PC-9 (cell line): ENCODE measurements around the gene GNG3. TPM values are rescaled to one million over a fixed set of nuclear protein-coding genes. Genes with fewer than 3 reads are reported as not detected.
A peak's percentile ranks its signal among the peaks of the same experiment; 100 is the strongest.

Experiments used
- BruUV-seq: library from RNA; stranded (reverse); fragments of 400-500 nt; replicated peaks from 2 replicates; lab custom pipeline; 2021; lab: Mats Ljungman, UMichigan
- CTCF ChIA-PET: fragments of 300-600 bp; sonication (Branson Sonifier 250); formaldehyde crosslinking; loops from one replicate; lab custom pipeline; 2022; ENCODE audit warnings: antibody characterized with exemption; lab: Charles Lee
- POLR2A ChIA-PET: fragments of 300-600 bp; sonication (Branson Sonifier 250); formaldehyde crosslinking; loops from one replicate; lab custom pipeline; 2022; ENCODE audit warnings: antibody characterized with exemption; ENCODE audit not compliant: unreplicated experiment; lab: Charles Lee
- DNase-seq, 2 experiments: peaks; one replicate each; pipeline versions ENCODE4 v3.0.0 to v3.0.0-alpha.2; 2015 to 2022; ENCODE audit warnings: mixed read lengths in 1 of 2
- H2AFZ ChIP-seq: fragments of 200-600 bp; sonication (generic); 2 replicates; pipeline ENCODE4 v1.8.1; 2017; ENCODE audit warnings: antibody characterized with exemption
- H3F3A ChIP-seq: fragments of 200-600 bp; sonication (generic); 2 replicates; pipeline ENCODE4 v1.8.1; 2017; ENCODE audit warnings: antibody characterized with exemption, mild to moderate bottlenecking, low read depth; ENCODE audit not compliant: insufficient read depth
- H3K27ac ChIP-seq: fragments of 200-600 bp; sonication (generic); 2 replicates; pipeline ENCODE4 v1.6.1; 2016; ENCODE audit warnings: mixed run types
- H3K27me3 ChIP-seq: fragments of 200-600 bp; sonication (generic); 2 replicates; pipeline ENCODE4 v1.6.1; 2016; ENCODE audit warnings: low read depth, mixed run types; ENCODE audit not compliant: insufficient read depth
- H3K36me3 ChIP-seq: fragments of 200-600 bp; sonication (generic); 2 replicates; pipeline ENCODE4 v1.6.1; 2016; ENCODE audit warnings: low read depth, mixed run types
- H3K4me1 ChIP-seq: fragments of 200-600 bp; sonication (generic); replicated peaks from 2 replicates; pipeline ENCODE4 v1.6.1; 2016; ENCODE audit warnings: mixed run types; ENCODE audit not compliant: insufficient read depth
- H3K4me2 ChIP-seq: fragments of 200-600 bp; sonication (generic); 2 replicates; pipeline ENCODE4 v1.6.1; 2017; ENCODE audit warnings: mixed run types
- H3K4me3 ChIP-seq: fragments of 200-600 bp; sonication (generic); 2 replicates; pipeline ENCODE4 v1.6.1; 2016; ENCODE audit warnings: mixed run types
- H3K79me2 ChIP-seq: fragments of 200-600 bp; sonication (generic); 2 replicates; pipeline ENCODE4 v1.6.1; 2017; ENCODE audit warnings: low read depth, mixed run types
- H3K9me2 ChIP-seq: fragments of 200-600 bp; sonication (generic); 2 replicates; pipeline ENCODE4 v1.8.1; 2017; ENCODE audit warnings: mild to moderate bottlenecking; ENCODE audit not compliant: insufficient read depth
- H3K9me3 ChIP-seq: fragments of 200-600 bp; sonication (generic); 2 replicates; pipeline ENCODE4 v1.8.1; 2016; ENCODE audit warnings: low read depth; ENCODE audit not compliant: insufficient read depth
- H4K20me1 ChIP-seq: fragments of 200-600 bp; sonication (generic); 2 replicates; pipeline ENCODE4 v1.8.1; 2017; ENCODE audit not compliant: insufficient read depth
- EZH2 ChIP-seq: fragments of 200-600 bp; sonication (generic); IDR thresholded peaks from 2 replicates; pipeline ENCODE4 v1.8.0; 2017; ENCODE audit warnings: antibody characterized with exemption, low read depth
- intact Hi-C: fragments of 100-400 bp; cut with micrococcal nuclease; formaldehyde crosslinking; loops from one replicate; pipeline ENCODE4 v1.10.0; 2022; ENCODE audit not compliant: unreplicated experiment
- total RNA-seq: library from RNA; stranded (reverse); gene quantifications from 2 replicates; pipeline ENCODE4 v1.2.3, GENCODE V29; 2021
- TF ChIP-seq, protein P1 (sequence below): fragments of 200-600 bp; sonication (generic); conservative IDR thresholded peaks from 2 replicates; pipeline ENCODE4 v1.6.1; 2017; ENCODE audit warnings: mixed run types, antibody characterized with exemption, mild to moderate bottlenecking, moderate library complexity

Gene GNG3
- total RNA-seq, 1 experiment from 2014 or later, result 0.57 TPM

- H3K27me3 ChIP-seq, result no peaks in the 10 kb centered on the region
- peaks cover 13% of the 10 kb centered on the region for H3K36me3 ChIP-seq
- intact Hi-C loops, result loop anchor here (2.0 to 5.0 kb wide), 3 partner anchors 46 to 134 kb away; partner anchors contain the start of genes EML3, ROM1 and ZBTB3
- no peaks in the 10 kb centered on the region for H3K9me2 ChIP-seq
- peak overlapping the region; percentile 69 for H3K4me2 ChIP-seq
- H3K4me1 ChIP-seq, result peaks cover 36% of the 10 kb centered on the region
- peaks cover 65% of the 10 kb centered on the region for H3F3A ChIP-seq
- H3K9me3 ChIP-seq, result no peaks in the 10 kb centered on the region
- ChIA-PET CTCF (interaction anchor here (0.6 to 0.9 kb wide), 2 partner anchors 15 to 45 kb away, joined by 3 to 4 read pairs; partner anchors contain the start of gene ZBTB3), POLR2A (interaction anchor here (0.5 to 0.9 kb wide), 4 partner anchors 30 to 117 kb away, joined by 3 to 4 read pairs (median 3); partner anchors contain the start of genes C11orf98 and CSKMT)
- H2AFZ ChIP-seq, result peak overlapping the region; percentile 66
- no TSS peak for BruUV-seq
- no peaks in the 10 kb centered on the region for H4K20me1 ChIP-seq
- H3K79me2 ChIP-seq, result peaks cover 15% of the 10 kb centered on the region
- no peak for TF ChIP-seq EZH2
- TF ChIP-seq, protein P1, sequence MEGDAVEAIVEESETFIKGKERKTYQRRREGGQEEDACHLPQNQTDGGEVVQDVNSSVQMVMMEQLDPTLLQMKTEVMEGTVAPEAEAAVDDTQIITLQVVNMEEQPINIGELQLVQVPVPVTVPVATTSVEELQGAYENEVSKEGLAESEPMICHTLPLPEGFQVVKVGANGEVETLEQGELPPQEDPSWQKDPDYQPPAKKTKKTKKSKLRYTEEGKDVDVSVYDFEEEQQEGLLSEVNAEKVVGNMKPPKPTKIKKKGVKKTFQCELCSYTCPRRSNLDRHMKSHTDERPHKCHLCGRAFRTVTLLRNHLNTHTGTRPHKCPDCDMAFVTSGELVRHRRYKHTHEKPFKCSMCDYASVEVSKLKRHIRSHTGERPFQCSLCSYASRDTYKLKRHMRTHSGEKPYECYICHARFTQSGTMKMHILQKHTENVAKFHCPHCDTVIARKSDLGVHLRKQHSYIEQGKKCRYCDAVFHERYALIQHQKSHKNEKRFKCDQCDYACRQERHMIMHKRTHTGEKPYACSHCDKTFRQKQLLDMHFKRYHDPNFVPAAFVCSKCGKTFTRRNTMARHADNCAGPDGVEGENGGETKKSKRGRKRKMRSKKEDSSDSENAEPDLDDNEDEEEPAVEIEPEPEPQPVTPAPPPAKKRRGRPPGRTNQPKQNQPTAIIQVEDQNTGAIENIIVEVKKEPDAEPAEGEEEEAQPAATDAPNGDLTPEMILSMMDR, result no peak
- H3K27ac ChIP-seq, result peak overlapping the region; percentile 87
- peak; percentile 45 to 66 for DNase-seq
- H3K4me3 ChIP-seq, result peak overlapping the region; percentile 54
These were observed 1.3 kb downstream of the GNG3 start for GRCh38 chr11:62708793-62709192.

- Histone ChIP-seq H3K9me2 (no peaks in the 10 kb centered on the region), H3K4me3 (peak overlapping the region; percentile 54), H4K20me1 (no peaks in the 10 kb centered on the region), H3K9me3 (no peaks in the 10 kb centered on the region), H3K36me3 (peaks cover 16% of the 10 kb centered on the region), H3K79me2 (peaks cover 12% of the 10 kb centered on the region), H3F3A (peaks cover 69% of the 10 kb centered on the region), H3K27ac (peak overlapping the region; percentile 87), H3K27me3 (no peaks in the 10 kb centered on the region), H3K4me1 (peaks cover 36% of the 10 kb centered on the region), H2AFZ (peak overlapping the region; percentile 90), H3K4me2 (peak overlapping the region; percentile 69)
- ChIA-PET CTCF (interaction anchor here (0.6 kb wide), 1 partner anchor 88 kb away, joined by 5 read pairs; no protein-coding TSS in a partner anchor), POLR2A (interaction anchor here (0.5 to 0.8 kb wide), 5 partner anchors 30 to 118 kb away, joined by 3 to 10 read pairs (median 3); partner anchors contain the start of genes B3GAT3 and ZBTB3)
- TF ChIP-seq, protein P1, result peak; percentile 29; the same call in 1 of the 2 replicates
- no peak for TF ChIP-seq EZH2
- intact Hi-C loops, result loop anchor here (2.0 to 5.0 kb wide), 3 partner anchors 45 to 133 kb away; partner anchors contain the start of genes EML3, ROM1 and ZBTB3
- BruUV-seq, result no TSS peak
- DNase-seq, result peak; percentile 94 to 95
These were observed 1.9 kb downstream of the GNG3 start for GRCh38 chr11:62709247-62710000.

DNA sequence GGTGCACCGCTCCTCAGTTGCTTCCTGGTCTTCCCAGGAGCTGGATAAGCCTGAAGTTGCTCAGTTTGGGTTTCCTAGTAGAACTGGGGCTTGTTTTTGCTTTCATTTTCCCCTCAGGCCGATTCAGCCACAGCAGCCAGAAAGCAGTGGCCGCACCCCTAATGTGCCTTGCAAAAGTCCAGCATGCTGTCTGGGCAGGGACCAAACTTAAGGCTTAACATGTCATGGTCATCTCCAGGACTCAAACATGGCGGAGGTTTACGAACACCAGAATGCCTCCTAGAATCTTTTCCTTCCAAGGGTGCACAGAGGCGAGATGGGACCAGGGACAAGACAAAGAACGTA, 2.5 kb downstream of the GNG3 start:
- BruUV-seq, result TSS peak; percentile 79
- peaks cover 20% of the 10 kb centered on the region for H3K36me3 ChIP-seq

More for the DNA sequence above, 2.5 kb downstream of the GNG3 start:
- intact Hi-C loops, result no loop called here
- TF ChIP-seq, protein P1, result peak; percentile 21; the same call in 1 of the 2 replicates
- no peak for TF ChIP-seq EZH2
- peaks cover 70% of the 10 kb centered on the region for H3F3A ChIP-seq
- no peaks in the 10 kb centered on the region for H4K20me1 ChIP-seq
- DNase-seq, result no peak
- peak overlapping the region; percentile 90 for H2AFZ ChIP-seq
- H3K9me3 ChIP-seq, result no peaks in the 10 kb centered on the region
- peaks cover 7% of the 10 kb centered on the region for H3K79me2 ChIP-seq
- H3K4me2 ChIP-seq, result peak overlapping the region; percentile 69
- ChIA-PET CTCF (interaction anchor here (0.6 kb wide), 1 partner anchor 87 kb away, joined by 5 read pairs; no protein-coding TSS in a partner anchor), POLR2A (interaction anchor here (0.6 kb wide), 2 partner anchors 44 to 88 kb away, joined by 5 to 10 read pairs; partner anchors contain the start of genes B3GAT3 and ZBTB3)
- no peaks in the 10 kb centered on the region for H3K27me3 ChIP-seq
- peak overlapping the region; percentile 87 for H3K27ac ChIP-seq
- H3K4me1 ChIP-seq, result peaks cover 31% of the 10 kb centered on the region
- no peaks in the 10 kb centered on the region for H3K9me2 ChIP-seq
- peak overlapping the region; percentile 54 for H3K4me3 ChIP-seq
